ENCODE measurements around the gene CDH4.

DNA sequence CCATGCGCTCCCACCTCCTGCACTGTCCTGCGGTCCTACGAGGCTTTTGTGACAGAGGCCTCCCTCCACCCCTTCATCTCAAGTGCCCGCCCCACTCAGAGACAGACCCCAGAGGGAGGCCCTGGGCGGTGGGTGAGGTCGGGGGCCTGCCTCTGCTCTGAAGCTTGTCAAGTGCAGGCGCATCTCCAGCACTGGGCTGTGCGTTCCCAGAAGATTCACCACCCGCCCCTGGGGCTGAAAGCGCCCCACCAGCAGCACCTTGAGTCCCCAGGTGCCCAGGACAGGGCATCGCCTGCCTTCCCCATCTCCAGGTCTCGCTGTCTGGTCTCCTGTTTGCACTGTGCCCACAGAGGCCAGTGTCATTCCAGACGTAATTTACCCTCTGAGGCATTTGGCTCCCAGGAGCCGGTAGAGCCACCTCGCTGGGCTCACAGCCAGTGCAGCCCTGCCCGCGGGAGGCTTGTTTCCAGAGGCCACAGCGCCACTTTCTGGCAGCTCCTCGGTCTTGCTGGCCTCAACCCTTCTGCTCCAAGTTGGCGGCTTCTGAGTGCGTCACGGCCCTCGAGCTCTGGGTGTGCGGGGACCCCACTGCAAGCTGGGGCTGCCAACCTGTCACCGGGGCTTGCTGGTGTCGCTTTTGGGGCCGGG, 622.5 kb downstream of the CDH4 start:
- TF ChIP-seq CTCF (IDR thresholded peaks at IDR 0.05): peak in 6 of 12 donors; percentile 20 to 36 (median 30)
- no peak for TF ChIP-seq POLR2A (IDR thresholded peaks at IDR 0.05)
